Endothelial cell of umbilical vein (primary cell): ENCODE results near the gene FAM131B. TPM values are rescaled to one million over a fixed set of nuclear protein-coding genes. Genes with fewer than 3 reads are reported as not detected.

ENCODE experiments used
- BruUV-seq: library from RNA; stranded (reverse); fragments of 400-500 nt; replicated peaks from 2 replicates; lab custom pipeline; 2021; lab: Mats Ljungman, UMichigan
- CTCF ChIA-PET: fragments of 300-600, 350-600 bp; sonication (Branson Sonifier 250); formaldehyde crosslinking; loops from one replicate; lab custom pipeline; 2021; ENCODE audit warnings: antibody characterized with exemption, inconsistent platforms; lab: Charles Lee
- POLR2A ChIA-PET: fragments of 300-600, 350-600 bp; sonication (Branson Sonifier 250); formaldehyde crosslinking; loops from one replicate; lab custom pipeline; 2021; ENCODE audit warnings: antibody characterized with exemption, inconsistent platforms; lab: Charles Lee
- DNase-seq: peaks from one replicate; pipeline ENCODE4 v3.0.0-alpha.2; 2011; ENCODE audit warnings: low read depth, low spot score
- FAIRE-seq: peaks from 2 replicates; lab custom pipeline; 2011; peaks lifted over from hg19 to GRCh38; lab: Jason Lieb, UNC
- H2AFZ ChIP-seq: 2 replicates; pipeline ENCODE4 v1.6.0; 2012; ENCODE audit warnings: low read depth, low read length, control low read depth, inconsistent platforms
- H3K27ac ChIP-seq: 2 replicates; pipeline ENCODE4 v1.5.1; 2011; ENCODE audit warnings: low read depth, mild to moderate bottlenecking, control low read depth, low read length, moderate library complexity; ENCODE audit not compliant: insufficient read depth
- H3K27me3 ChIP-seq, 2 experiments: 2 replicates each; pipeline versions ENCODE4 v1.6.0 to v1.6.1; 2011; ENCODE audit warnings: low read length in 2 of 2, mixed read lengths in 1 of 2; ENCODE audit not compliant: control insufficient read depth in 2 of 2, insufficient read depth in 2 of 2
- H3K36me3 ChIP-seq, 2 experiments: 2 replicates in 1 of 2; 3 replicates in 1 of 2; pipeline ENCODE4 v1.5.1; 2011; ENCODE audit warnings: low read length in 2 of 2, mild to moderate bottlenecking in 1 of 2, moderate library complexity in 1 of 2; ENCODE audit not compliant: control insufficient read depth in 2 of 2, insufficient read depth in 2 of 2; ENCODE audit errors: extremely low read depth in 1 of 2
- H3K4me1 ChIP-seq: 3 replicates; pipeline ENCODE4 v1.5.1; 2011; ENCODE audit warnings: mild to moderate bottlenecking, low read length; ENCODE audit not compliant: control insufficient read depth, insufficient read depth; ENCODE audit errors: extremely low read depth
- H3K4me2 ChIP-seq: 2 replicates; pipeline ENCODE4 v1.6.1; 2011; ENCODE audit warnings: low read length, control low read depth, mixed read lengths; ENCODE audit not compliant: insufficient read depth
- H3K4me3 ChIP-seq, 3 experiments: fragments of 200-600 bp in 1 of 3; sonication (generic), shearing (Covaris generic) in 1 of 3; replicated peaks in 1 of 3; 2 replicates each; pipeline ENCODE4 v1.5.1; 2011 to 2016; ENCODE audit warnings: control low read depth in 3 of 3, low read length in 3 of 3, mild to moderate bottlenecking in 2 of 3, inconsistent platforms in 1 of 3, low read depth in 1 of 3, moderate library complexity in 1 of 3; ENCODE audit not compliant: insufficient read depth in 1 of 3
- H3K79me2 ChIP-seq: 2 replicates; pipeline ENCODE4 v1.6.0; 2012; ENCODE audit warnings: low read length, inconsistent platforms; ENCODE audit not compliant: control insufficient read depth, insufficient read depth
- H3K9ac ChIP-seq: replicated peaks from 2 replicates; pipeline ENCODE3; 2011; ENCODE audit warnings: low read length, control low read depth; ENCODE audit not compliant: insufficient read depth; ENCODE audit errors: extremely low read depth
- H3K9me1 ChIP-seq: replicated peaks from 3 replicates; pipeline ENCODE4 v1.6.0; 2011; ENCODE audit warnings: mild to moderate bottlenecking, low read length; ENCODE audit not compliant: control insufficient read depth, insufficient read depth; ENCODE audit errors: extremely low read depth
- H3K9me3 ChIP-seq: replicated peaks from 2 replicates; pipeline ENCODE4 v1.5.1; 2012; ENCODE audit warnings: low read length, inconsistent platforms; ENCODE audit not compliant: control insufficient read depth, insufficient read depth
- H4K20me1 ChIP-seq: replicated peaks from 2 replicates; pipeline ENCODE3; 2011; ENCODE audit warnings: mild to moderate bottlenecking, low read length; ENCODE audit not compliant: control insufficient read depth, insufficient read depth; ENCODE audit errors: extremely low read depth
- EZH2 ChIP-seq: IDR thresholded peaks from 2 replicates; pipeline ENCODE4 v1.6.1; 2012; ENCODE audit warnings: borderline replicate concordance, low read depth, mild to moderate bottlenecking, moderate library complexity, low read length, inconsistent platforms; ENCODE audit not compliant: severe bottlenecking
- FOS ChIP-seq: IDR thresholded peaks from 2 replicates; pipeline ENCODE4 v1.6.1; 2011; ENCODE audit warnings: mild to moderate bottlenecking, low read length, moderate library complexity, borderline replicate concordance; ENCODE audit not compliant: insufficient read depth
- GATA2 ChIP-seq: IDR thresholded peaks from 2 replicates; pipeline ENCODE4 v1.7.0; 2011; ENCODE audit warnings: low read depth, mild to moderate bottlenecking, moderate library complexity, mixed read lengths, low read length; ENCODE audit not compliant: insufficient read length, insufficient read depth
- JUN ChIP-seq: IDR thresholded peaks from 2 replicates; pipeline ENCODE4 v1.6.1; 2011; ENCODE audit warnings: borderline replicate concordance, low read depth; ENCODE audit not compliant: insufficient read length, insufficient read depth
- MYC ChIP-seq: IDR thresholded peaks from one replicate; pipeline ENCODE4 v1.6.1; 2011; ENCODE audit warnings: mild to moderate bottlenecking, low read depth, low read length
- POLR2A ChIP-seq: IDR thresholded peaks from 2 replicates; pipeline ENCODE4 v1.6.1; 2012; ENCODE audit warnings: low read depth, mild to moderate bottlenecking, control low read depth, low read length
- POLR2AphosphoS5 ChIP-seq: IDR thresholded peaks from 2 replicates; pipeline ENCODE4 v1.6.1; 2012; ENCODE audit warnings: low read depth, mild to moderate bottlenecking, control low read depth, low read length, moderate library complexity; ENCODE audit not compliant: insufficient read depth
- dilution Hi-C: fragments of 300-500 bp; cut with MboI; formaldehyde crosslinking; loops from one replicate; pipeline ENCODE4 v1.15.0; 2019; ENCODE audit warnings: low sequenced_read_pairs; ENCODE audit not compliant: extremely low pct_ligation_motif_present
- intact Hi-C: fragments of 100-400 bp; cut with micrococcal nuclease; formaldehyde crosslinking; loops from one replicate; pipeline ENCODE4 v1.10.0; 2022
- polyA plus RNA-seq, 4 experiments: library from polyadenylated mRNA; depleted of rRNA in 3 of 4; stranded (reverse) in 3 of 4; unstranded in 1 of 4; fragments of >200 nt; gene quantifications; 2 replicates each; pipeline versions ENCODE4 v1.2.1 to v1.2.3, GENCODE V29; 2011 to 2012; ENCODE audit warnings: missing spikeins in 1 of 4
- total RNA-seq: library from RNA; stranded (reverse); gene quantifications from 2 replicates; pipeline ENCODE4 v1.2.3, GENCODE V29; 2021
- TF ChIP-seq, protein P1 (sequence below): IDR thresholded peaks from 2 replicates; pipeline ENCODE4 v1.6.1; 2011; ENCODE audit not compliant: insufficient read depth, insufficient read length
- TF ChIP-seq, protein P2 (sequence below), 2 donors: IDR thresholded peaks; 1 replicate in 1 of 2; 2 replicates in 1 of 2; pipeline ENCODE4 v1.5.1; 2011; ENCODE audit warnings: low read length in 2 of 2, mild to moderate bottlenecking in 2 of 2, moderate library complexity in 2 of 2, control low read depth in 1 of 2, inconsistent platforms in 1 of 2, low read depth in 1 of 2; ENCODE audit not compliant: insufficient read depth in 1 of 2; ENCODE audit errors: extremely low read depth in 1 of 2

FAM131B gene
- total and polyA plus RNA-seq, 2 donors (not counting 3 experiments of a cell fraction or from before 2014, with no cell fraction given): 1.6 to 1.8 TPM

DNA sequence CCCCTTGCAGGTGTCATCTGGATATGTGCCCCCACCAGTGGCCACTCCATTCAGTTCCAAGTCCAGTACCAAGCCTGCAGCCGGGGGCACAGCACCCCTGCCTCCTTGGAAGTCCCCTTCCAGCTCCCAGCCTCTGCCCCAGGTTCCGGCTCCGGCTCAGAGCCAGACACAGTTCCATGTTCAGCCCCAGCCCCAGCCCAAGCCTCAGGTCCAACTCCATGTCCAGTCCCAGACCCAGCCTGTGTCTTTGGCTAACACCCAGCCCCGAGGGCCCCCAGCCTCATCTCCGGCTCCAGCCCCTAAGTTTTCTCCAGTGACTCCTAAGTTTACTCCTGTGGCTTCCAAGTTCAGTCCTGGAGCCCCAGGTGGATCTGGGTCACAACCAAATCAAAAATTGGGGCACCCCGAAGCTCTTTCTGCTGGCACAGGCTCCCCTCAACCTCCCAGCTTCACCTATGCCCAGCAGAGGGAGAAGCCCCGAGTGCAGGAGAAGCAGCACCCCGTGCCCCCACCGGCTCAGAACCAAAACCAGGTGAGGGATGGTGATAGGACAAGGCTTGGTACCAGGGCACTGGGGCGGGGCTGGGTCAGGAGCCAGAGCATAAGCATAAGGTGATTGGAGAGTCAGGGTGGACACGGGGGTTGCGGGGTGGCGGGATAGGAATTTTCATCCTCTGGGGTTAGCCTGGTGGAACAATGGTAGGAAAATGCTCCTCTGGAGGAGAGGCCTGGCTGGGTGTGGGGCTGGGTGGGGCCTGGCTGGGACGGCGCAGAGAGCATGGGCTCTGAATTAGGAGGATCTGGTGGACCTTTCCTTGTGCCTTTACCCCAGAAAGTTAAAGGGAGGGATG lies 20.5 kb upstream of the FAM131B start:
- Histone ChIP-seq H3K9me3 (no peaks in the 10 kb centered on the region), H3K79me2 (peaks cover 84% of the 10 kb centered on the region), H3K4me2 (peak overlapping the region; percentile 74), H2AFZ (no peak overlapping the region), H4K20me1 (no peaks in the 10 kb centered on the region), H3K27ac (peak overlapping the region; percentile 90), H3K27me3 (no peaks in the 10 kb centered on the region), H3K9ac (peak overlapping the region; percentile 96), H3K4me3 (peak overlapping the region; percentile 76 to 94 (median 88)), H3K9me1 (no peaks in the 10 kb centered on the region), H3K36me3 (peaks cover 8 to 12% of the 10 kb centered on the region in 2 experiments), H3K4me1 (peaks cover 61% of the 10 kb centered on the region)
- BruUV-seq: no TSS peak
- DNase-seq (no peak), FAIRE-seq (peak; percentile 15)
- ChIA-PET POLR2A (interaction anchor here (1.0 to 1.9 kb wide), 4 partner anchors 9 to 27 kb away, joined by 3 to 10 read pairs (median 5); no protein-coding TSS in a partner anchor), CTCF (interaction anchor here (1.0 to 2.2 kb wide), 8 partner anchors 8 to 122 kb away, joined by 3 to 11 read pairs (median 5); no protein-coding TSS in a partner anchor)
- dilution Hi-C loops (loop anchor here (25.0 kb wide), 1 partner anchor 129 kb away; no protein-coding TSS in a partner anchor), intact Hi-C loops (loop anchor here (1.0 to 5.0 kb wide), 2 partner anchors 8 to 114 kb away; no protein-coding TSS in a partner anchor)
- peak; percentile 64 for TF ChIP-seq POLR2A
- TF ChIP-seq, protein P1, sequence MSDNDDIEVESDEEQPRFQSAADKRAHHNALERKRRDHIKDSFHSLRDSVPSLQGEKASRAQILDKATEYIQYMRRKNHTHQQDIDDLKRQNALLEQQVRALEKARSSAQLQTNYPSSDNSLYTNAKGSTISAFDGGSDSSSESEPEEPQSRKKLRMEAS: no peak

DNA sequence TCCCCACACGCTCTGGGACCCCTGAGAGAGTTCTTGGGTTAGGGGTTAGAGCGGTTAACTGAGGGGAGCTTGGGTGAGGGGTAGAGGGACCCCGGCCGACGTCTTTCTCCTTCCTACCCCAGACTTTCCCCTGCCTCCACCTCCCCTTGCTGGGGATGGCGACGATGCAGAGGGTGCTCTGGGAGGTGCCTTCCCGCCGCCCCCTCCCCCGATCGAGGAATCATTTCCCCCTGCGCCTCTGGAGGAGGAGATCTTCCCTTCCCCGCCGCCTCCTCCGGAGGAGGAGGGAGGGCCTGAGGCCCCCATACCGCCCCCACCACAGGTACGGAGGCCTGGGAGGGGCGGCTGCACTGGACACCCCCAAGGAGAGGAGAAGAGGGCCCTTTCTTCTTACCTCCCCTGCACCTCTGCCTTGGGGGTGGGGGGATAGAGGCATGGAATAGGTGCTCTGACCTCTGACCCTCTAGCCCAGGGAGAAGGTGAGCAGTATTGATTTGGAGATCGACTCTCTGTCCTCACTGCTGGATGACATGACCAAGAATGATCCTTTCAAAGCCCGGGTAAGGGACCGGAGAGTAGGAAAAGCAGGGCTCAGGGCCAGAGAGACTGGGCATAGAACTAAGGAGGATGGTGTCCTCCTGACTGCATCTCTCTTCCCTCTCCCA lies 19.7 kb upstream of the FAM131B start:
- no peaks in the 10 kb centered on the region for H3K9me3 ChIP-seq
- CTCF ChIA-PET: interaction anchor here (0.6 to 1.5 kb wide), 6 partner anchors 9 to 109 kb away, joined by 3 to 8 read pairs (median 4); no protein-coding TSS in a partner anchor
- peaks cover 55% of the 10 kb centered on the region for H3K4me1 ChIP-seq
- H3K27me3 ChIP-seq: no peaks in the 10 kb centered on the region
- no peak for FAIRE-seq
- H2AFZ ChIP-seq: no peak overlapping the region
- no peak for DNase-seq
- H3K27ac ChIP-seq: peak overlapping the region; percentile 90
- BruUV-seq: TSS peak; percentile 64
- H3K4me2 ChIP-seq: peak overlapping the region; percentile 74
- peaks cover 77% of the 10 kb centered on the region for H3K79me2 ChIP-seq
- POLR2A ChIA-PET: interaction anchor here (0.6 to 1.9 kb wide), 4 partner anchors 9 to 94 kb away, joined by 3 to 7 read pairs (median 4); partner anchors contain the start of gene CASP2
- peak overlapping the region; percentile 76 to 94 (median 88) for H3K4me3 ChIP-seq
- intact Hi-C loops: loop anchor here (5.0 kb wide), 1 partner anchor 115 kb away; no protein-coding TSS in a partner anchor
- H3K9me1 ChIP-seq: no peaks in the 10 kb centered on the region
- dilution Hi-C loops: loop anchor here (25.0 kb wide), 1 partner anchor 130 kb away; no protein-coding TSS in a partner anchor
- H4K20me1 ChIP-seq: no peaks in the 10 kb centered on the region
- peaks cover 3 to 6% of the 10 kb centered on the region in 2 experiments for H3K36me3 ChIP-seq
- peak overlapping the region; percentile 96 for H3K9ac ChIP-seq
- TF ChIP-seq MYC: no peak
- no peak for TF ChIP-seq FOS
- no peak for TF ChIP-seq POLR2AphosphoS5
- no peak for TF ChIP-seq JUN
- TF ChIP-seq, protein P1: no peak
- TF ChIP-seq, protein P2, sequence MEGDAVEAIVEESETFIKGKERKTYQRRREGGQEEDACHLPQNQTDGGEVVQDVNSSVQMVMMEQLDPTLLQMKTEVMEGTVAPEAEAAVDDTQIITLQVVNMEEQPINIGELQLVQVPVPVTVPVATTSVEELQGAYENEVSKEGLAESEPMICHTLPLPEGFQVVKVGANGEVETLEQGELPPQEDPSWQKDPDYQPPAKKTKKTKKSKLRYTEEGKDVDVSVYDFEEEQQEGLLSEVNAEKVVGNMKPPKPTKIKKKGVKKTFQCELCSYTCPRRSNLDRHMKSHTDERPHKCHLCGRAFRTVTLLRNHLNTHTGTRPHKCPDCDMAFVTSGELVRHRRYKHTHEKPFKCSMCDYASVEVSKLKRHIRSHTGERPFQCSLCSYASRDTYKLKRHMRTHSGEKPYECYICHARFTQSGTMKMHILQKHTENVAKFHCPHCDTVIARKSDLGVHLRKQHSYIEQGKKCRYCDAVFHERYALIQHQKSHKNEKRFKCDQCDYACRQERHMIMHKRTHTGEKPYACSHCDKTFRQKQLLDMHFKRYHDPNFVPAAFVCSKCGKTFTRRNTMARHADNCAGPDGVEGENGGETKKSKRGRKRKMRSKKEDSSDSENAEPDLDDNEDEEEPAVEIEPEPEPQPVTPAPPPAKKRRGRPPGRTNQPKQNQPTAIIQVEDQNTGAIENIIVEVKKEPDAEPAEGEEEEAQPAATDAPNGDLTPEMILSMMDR (IDR thresholded peaks at IDR 0.05; ENCODE audit: extremely low read depth in 1 of 2, insufficient read depth in 1 of 2, low read depth in 1 of 2, low read length in 2 of 2): no peak
- TF ChIP-seq POLR2A: no peak
- no peak for TF ChIP-seq EZH2
- TF ChIP-seq GATA2: no peak
